Measurements from ENCODE around the gene GMPPB.

- no peak for TF ChIP-seq EZH2 (IDR thresholded peaks at IDR 0.05; ENCODE audit: low read length)
- TF ChIP-seq, protein P1, sequence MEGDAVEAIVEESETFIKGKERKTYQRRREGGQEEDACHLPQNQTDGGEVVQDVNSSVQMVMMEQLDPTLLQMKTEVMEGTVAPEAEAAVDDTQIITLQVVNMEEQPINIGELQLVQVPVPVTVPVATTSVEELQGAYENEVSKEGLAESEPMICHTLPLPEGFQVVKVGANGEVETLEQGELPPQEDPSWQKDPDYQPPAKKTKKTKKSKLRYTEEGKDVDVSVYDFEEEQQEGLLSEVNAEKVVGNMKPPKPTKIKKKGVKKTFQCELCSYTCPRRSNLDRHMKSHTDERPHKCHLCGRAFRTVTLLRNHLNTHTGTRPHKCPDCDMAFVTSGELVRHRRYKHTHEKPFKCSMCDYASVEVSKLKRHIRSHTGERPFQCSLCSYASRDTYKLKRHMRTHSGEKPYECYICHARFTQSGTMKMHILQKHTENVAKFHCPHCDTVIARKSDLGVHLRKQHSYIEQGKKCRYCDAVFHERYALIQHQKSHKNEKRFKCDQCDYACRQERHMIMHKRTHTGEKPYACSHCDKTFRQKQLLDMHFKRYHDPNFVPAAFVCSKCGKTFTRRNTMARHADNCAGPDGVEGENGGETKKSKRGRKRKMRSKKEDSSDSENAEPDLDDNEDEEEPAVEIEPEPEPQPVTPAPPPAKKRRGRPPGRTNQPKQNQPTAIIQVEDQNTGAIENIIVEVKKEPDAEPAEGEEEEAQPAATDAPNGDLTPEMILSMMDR (optimal IDR thresholded peaks at IDR 0.05 in 1 of 3, IDR thresholded peaks at IDR 0.05 in 1 of 3, conservative IDR thresholded peaks at IDR 0.05 in 1 of 3; ENCODE audit: extremely low read depth in 1 of 3, insufficient read depth in 2 of 3, low read length in 3 of 3): no peak
Measured at GRCh38 chr3:49721596-49721895, 2.2 kb downstream of the GMPPB start.

All from keratinocyte (primary cell).